Urothelium cell line (cell line): ENCODE data around the gene SMIM3.
A peak's percentile ranks its signal among the peaks of the same experiment; 100 is the strongest.
"Not testable (repeated sequence)": the region's sequence is repeated elsewhere in the genome, so short reads cannot be mapped to it uniquely, and the experiment has no call there.

Source experiments
- DNase-seq: peaks from one replicate; pipeline ENCODE4 v3.0.0; 2011; ENCODE audit warnings: low spot score, mixed read lengths
- FAIRE-seq: peaks from 2 replicates; lab custom pipeline; 2011; peaks lifted over from hg19 to GRCh38; lab: Jason Lieb, UNC

Gene SMIM3, protein sequence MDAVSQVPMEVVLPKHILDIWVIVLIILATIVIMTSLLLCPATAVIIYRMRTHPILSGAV

GRCh38 chr5:150778517-150779396 lies at the start of gene SMIM3:
Gene SMIM3, plus strand, starts transcription at chr5:150778757. Its CDS starts 16,684 bp downstream, at chr5:150795441.
- no peak for FAIRE-seq

DNA sequence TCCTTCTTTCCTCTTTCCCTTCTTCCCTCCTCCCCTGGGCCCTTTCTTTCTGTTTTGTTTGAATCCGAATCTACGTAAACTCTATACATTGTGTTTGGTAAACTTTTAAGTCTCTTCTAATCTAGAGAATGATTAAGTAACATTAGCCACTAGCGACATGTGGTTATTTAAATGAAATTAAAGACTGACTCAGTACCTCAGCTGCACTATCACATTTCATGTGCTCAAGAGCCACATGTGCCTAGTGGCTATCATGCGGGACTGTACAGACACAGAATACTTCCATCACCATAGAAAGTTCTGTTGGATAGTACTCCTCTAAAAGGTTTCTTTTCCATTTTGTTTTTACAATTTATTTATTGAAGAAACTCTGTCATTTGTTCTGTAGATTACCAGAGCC lies 48.7 kb upstream of the SMIM3 start:
- FAIRE-seq (no peak), DNase-seq (no peak)

More at GRCh38 chr5:150778517-150779396, at the start of gene SMIM3:
- DNase-seq, result peak; percentile 85

- no peak for FAIRE-seq
Observed at GRCh38 chr5:150731669-150732242, 46.8 kb upstream of the SMIM3 start.

DNA sequence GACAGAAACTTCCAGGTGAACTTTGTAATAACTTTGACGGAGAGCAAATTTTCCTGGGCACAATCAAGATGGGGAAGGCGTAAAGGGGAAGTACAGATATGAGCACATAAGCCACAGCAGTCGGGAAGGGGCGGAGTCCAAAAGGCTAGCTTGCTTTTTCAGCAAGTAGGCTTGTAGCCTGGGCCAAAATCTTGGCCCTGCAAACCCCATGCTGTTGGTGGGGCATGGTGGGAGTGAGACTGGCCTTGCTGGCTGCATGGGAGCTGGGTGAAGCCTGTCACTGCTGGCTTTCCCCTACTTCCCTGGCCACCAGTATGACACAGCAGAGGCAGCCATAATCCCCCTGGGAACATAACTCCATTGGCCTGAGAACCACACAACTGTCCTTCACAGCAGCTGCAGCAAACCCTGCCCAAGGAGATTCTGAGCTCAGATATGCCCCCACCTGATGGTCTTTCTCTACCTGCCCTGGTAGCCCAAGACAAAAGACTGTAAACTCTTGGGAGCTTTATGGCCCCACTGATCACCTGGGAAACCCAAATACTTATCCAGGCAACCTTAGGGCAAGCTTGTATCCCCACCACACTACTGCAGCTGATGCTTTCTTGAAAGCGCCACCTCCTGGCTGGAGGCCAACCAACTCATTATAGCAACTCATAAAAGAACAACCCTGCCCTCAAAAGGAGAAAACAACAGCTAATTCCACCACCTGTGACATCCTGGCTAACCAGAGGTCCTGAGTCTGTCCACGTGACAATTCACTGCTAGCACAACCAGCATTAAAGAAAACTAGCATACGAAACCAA lies 43.8 kb upstream of the SMIM3 start:
- FAIRE-seq (peak; percentile 30), DNase-seq (no peak)

More at GRCh38 chr5:150731669-150732242, 46.8 kb upstream of the SMIM3 start:
- no peak for DNase-seq

DNA sequence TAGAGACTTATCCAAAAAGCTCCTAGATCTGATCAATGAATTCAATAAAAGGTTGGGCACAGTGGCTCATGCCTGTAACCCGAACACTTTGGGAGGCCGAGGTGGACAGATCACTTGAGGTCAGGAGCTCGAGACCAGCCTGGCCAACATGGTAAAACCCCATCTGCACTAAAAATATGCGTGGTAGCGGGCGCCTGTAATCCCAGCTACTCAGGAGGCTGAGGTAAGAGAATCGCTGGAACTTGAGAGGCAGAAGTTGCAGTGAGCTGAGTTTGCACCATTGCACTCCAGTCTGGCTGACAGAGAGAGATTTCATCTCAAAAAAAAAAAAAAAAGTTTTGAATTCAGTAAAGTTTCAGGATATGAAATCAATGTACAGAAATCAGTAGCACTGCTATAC lies 39.7 kb upstream of the SMIM3 start:
- no peak for DNase-seq
- no peak for FAIRE-seq

DNA sequence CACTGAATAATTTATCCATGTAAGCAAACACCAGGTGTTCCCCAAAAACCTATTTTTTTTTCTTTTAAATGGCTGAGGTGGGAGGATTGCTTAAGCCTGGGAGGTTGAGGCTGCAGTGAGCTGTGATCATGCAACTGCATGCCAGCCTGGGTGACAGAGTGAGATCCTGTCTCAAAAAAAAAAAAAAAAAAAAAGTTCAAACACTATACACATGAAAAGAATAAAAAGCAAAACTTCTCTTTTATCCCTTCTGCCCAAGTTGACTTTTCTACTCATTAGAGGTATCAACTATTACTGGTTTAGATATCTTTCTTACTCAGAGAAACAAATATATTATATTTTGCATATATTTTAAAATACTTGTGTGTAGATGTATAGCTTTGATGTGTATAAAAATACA lies 37.6 kb upstream of the SMIM3 start:
- no peak for DNase-seq
- FAIRE-seq, result no peak

DNA sequence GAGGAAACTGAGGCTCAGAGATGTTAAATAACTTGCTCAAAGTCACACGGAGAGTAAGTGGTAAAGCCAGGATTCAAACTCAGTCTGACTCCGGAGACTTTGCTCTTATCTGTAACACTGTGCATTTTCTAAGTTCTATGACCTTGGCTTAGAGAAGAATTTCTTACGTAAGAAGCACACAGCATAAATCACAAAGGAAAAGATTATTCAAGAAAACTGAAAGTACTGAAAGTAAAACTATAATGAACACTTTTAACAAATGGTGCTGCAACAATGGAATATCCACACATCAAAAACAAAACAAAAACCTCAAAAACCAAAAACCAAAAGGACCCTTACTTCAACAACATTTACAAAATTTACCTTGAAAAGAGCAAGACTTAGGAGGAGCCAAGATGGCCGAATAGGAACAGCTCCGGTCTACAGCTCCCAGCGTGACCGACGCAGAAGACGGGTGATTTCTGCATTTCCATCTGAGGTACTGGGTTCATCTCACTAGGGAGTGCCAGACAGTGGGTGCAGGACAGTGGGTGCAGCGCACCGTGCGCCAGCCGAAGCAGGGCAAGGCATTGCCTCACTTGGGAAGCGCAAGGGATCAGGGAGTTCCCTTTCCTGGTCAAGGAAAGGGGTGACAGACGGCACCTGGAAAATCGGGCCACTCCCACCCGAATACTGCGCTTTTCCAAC lies 36.0 kb upstream of the SMIM3 start:
- DNase-seq, FAIRE-seq: not testable (repeated sequence)

GRCh38 chr5:150743142-150743488 lies 35.4 kb upstream of the SMIM3 start:
- DNase-seq, FAIRE-seq: not testable (repeated sequence)

GRCh38 chr5:150750469-150750868 lies 28.1 kb upstream of the SMIM3 start:
- FAIRE-seq (no peak), DNase-seq (no peak)

DNA sequence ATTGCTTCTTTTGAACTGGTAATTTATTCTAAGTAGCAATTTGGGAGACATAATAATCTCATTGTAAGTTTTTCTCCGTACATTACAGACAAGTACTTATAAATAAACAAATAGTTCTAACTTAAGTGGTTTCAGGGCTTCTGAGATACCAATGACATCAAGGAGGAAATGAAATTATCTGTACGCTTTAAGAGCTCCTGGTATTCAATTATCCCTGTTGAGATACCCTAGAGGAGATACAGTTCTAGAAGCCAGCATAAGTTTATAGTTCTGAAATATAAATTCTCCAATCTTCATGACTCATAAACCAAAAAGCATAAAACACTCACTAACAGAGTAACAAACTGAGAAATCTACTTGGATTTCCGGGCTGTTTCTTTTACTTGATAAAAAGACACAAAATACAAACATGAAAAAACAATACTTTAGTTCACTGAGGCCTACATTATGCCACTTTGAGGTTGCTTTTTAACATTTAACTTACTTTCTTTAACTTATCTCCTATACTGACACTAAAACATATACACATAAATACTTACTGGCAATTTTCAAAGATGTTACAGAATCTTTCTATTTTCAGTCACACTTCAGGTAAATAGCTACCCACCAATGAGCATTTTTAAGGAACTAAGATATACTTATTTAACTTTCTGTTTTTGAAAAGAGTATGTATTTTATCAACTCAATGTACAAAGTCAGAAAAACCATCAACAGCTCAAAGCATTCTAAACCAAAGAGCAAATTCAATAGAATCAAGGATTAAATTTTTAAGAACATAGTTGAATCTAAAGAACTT lies 27.3 kb upstream of the SMIM3 start:
- FAIRE-seq, result no peak
- no peak for DNase-seq

DNA sequence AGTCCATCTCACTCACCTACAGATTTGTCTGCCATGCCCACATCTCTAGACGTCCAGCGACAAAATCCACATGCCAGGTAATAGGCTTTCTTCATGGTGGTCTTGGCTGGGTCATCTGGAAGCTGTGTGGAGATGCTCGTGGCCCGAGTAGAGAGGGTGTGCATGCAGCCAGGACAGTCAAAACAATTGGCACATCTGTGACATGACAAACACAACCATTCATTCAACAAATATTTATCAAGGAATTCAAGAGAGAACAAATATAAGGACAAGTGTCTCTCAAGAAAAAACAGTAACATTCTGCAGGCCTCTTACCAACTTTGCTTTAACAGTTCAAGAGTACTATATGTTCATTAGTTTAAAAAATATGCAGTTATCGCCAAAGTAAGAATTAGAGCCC lies 25.1 kb upstream of the SMIM3 start:
- no peak for DNase-seq
- FAIRE-seq, result no peak

GRCh38 chr5:150753863-150754262 lies 24.7 kb upstream of the SMIM3 start:
- no peak for FAIRE-seq
- no peak for DNase-seq

DNA sequence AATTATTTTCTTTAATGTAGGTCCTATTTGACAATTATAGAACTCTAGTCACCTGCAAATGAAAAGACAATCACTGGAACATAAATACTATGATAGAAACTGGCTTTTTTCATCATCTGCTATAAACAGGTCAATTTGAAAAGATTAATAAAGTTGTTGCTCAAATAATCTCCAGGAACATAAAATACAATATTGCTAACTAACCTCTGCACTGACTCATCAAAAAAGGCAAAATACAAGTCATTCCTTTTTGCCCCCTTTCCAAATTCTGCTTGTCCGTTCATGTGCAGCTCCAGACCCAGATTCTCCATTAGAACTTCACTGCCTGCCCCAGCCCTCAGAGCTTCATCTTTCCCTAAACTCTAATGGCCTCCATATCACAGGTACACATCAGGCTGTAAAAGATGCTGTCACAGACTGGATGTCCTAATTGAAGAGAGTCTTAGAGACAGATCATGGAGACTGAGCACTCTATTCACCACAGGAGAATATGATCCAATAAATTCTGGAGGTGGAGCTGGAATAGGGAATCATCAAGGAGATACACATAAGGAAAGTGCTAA lies 21.4 kb upstream of the SMIM3 start:
- no peak for DNase-seq
- FAIRE-seq, result no peak

DNA sequence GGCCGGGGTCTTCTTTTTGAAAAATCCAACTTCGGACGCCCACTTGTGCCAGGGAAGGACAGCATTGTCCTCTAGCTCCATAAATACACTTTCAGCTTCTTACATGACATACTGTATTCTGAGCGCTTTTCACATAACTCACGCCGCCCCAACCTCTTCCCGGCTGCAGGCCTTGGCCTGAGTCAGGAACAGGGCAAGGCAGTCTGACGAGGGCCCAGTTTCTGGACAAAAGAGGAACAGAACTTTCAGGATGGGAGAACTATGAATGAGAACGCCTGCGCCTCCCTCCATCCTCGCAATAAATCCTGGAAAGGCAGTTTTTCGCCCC lies 20.4 kb upstream of the SMIM3 start:
- FAIRE-seq (no peak), DNase-seq (no peak)

DNA sequence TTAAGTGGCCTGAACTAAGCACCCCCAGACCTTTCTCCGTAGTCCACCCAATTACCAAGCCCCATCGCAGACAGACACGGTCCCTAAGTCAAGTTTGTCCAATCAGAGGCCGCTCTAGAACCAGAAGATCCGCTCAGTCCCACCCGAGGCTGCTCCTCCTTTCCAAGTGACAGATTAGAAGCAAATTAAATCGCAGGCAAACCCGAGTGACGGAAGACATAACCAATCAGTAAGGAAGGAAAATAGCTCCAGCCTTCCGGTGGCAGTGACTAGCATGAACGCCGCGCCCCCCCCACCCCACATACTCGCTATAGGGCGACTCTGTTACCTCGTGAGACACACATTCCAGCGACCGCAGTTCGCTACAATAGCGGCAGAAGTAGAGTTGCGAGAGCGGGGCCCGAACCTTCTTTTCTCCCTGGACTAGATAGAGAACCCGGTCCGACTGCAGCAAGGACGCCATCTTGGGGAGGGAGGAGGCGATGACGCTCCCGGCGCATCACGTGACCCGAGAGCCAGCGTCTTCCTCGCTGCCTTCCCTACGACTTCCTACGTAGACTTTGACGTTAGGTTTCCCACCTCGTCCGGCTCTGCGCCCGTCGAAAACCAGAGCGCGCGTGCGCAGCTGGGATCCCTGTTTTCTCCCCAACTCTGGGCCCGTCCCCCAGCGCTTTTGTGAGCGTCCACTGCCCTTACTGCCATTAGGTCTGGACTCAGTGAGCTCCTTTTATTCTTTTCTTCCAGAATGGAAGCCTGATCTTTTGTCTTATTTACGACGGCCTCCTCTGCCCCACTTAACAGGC lies 19.8 kb upstream of the SMIM3 start, which contains the start of gene DCTN4:
Gene DCTN4 (minus strand): TSS at position 487 of the 803 bp plus-strand sequence. CDS start 24 bp downstream, at position 463.
- peak; percentile 97 for DNase-seq
- FAIRE-seq, result no peak

DNA sequence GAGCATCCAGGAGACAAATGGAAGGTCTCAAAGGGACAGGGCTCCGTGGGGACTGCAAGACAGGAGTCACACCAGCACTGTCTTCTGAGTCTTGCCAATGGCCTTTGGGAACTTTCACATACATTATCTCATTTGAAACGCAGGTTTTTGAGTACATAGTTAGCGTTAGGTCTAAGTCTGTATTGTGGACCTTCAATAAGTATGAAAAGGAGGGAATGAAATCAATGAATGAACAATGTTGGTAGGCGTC lies 19.3 kb upstream of the SMIM3 start:
- DNase-seq, result no peak
- no peak for FAIRE-seq

GRCh38 chr5:150762211-150762610 lies 16.3 kb upstream of the SMIM3 start:
- DNase-seq, result no peak
- FAIRE-seq, result no peak

DNA sequence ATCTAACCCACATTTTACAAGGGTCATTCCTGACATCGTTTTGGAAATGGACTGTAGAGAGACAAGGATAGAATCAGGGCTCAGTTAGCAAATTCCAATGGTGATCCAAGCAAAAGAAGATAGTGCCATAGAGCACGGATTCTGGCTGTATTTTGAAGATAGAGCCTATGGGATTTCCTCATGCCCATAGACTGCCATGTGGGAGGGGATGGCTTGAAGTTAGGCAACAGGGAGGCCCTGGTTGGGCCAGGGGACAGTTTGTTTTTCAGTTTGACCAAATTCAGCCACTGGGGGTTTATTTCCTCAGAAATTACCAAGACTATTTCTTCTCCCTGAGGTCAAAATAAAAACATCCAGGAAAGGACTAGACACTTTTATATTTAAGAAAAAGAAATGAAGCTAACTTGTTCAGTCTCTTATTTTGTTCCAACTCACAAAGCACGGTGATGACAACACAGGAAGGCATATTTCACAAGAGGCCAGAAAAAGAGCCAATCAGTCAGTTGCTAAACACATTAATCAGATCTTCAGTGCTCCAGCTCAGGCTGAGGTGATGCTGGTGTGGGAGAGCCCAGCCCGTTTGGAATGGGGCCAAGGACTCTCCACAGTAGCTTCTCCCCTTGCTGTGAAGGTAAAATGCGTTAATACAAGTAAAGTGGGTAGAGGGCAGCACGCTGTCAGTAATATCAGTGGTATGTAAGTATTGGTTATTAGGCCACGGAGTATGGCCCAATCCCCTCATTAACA lies 15.4 kb upstream of the SMIM3 start:
- FAIRE-seq (no peak), DNase-seq (peak; percentile 25)
